GM13976 (cell line): ENCODE results near the gene SUPT20H.

Experiments
- DNase-seq: peaks from one replicate; pipeline ENCODE4 v3.0.0; 2012; ENCODE audit warnings: low spot score
- CTCF ChIP-seq: IDR thresholded peaks from 2 replicates; pipeline ENCODE4 v1.5.1; 2012; ENCODE audit warnings: borderline replicate concordance, mild to moderate bottlenecking; ENCODE audit not compliant: insufficient read depth; ENCODE audit errors: extremely low read depth, missing control alignments, control extremely low read depth
- in situ Hi-C: fragments of 300-500 bp; cut with MboI; formaldehyde crosslinking; loops from one replicate; pipeline ENCODE4 v1.12.0; 2022; ENCODE audit warnings: low sequenced_read_pairs, mixed read lengths, inconsistent platforms; ENCODE audit not compliant: unreplicated experiment

The SUPT20H gene

GRCh38 chr13:36999054-36999714 is 60.3 kb downstream of the SUPT20H start, which contains the start of gene ALG5:
TSS of gene ALG5 (minus strand) at chr13:36999340. CDS start at chr13:36999300, 40 bp downstream.
- peak; percentile 91 for DNase-seq
- in situ Hi-C loops, result no loop called here
- peak; percentile 100 for TF ChIP-seq CTCF

- DNase-seq, result no peak
- in situ Hi-C loops, result no loop called here
- no peak for TF ChIP-seq CTCF
Measured at GRCh38 chr13:36998624-36999041, 60.9 kb downstream of the SUPT20H start.

GRCh38 chr13:36997716-36998427 is 61.6 kb downstream of the SUPT20H start:
- in situ Hi-C loops, result no loop called here
- no peak for TF ChIP-seq CTCF
- no peak for DNase-seq

GRCh38 chr13:36992362-36992761 is 67.1 kb downstream of the SUPT20H start:
- in situ Hi-C loops, result no loop called here
- DNase-seq, result no peak
- TF ChIP-seq CTCF, result no peak

GRCh38 chr13:36986462-36987240 is 72.8 kb downstream of the SUPT20H start:
- TF ChIP-seq CTCF, result no peak
- DNase-seq, result no peak
- in situ Hi-C loops, result loop anchor here (10.0 kb wide), 1 partner anchor 132 kb away; no protein-coding TSS in a partner anchor

- peak; percentile 37 for TF ChIP-seq CTCF
- in situ Hi-C loops, result loop anchor here (10.0 kb wide), 1 partner anchor 126 kb away; no protein-coding TSS in a partner anchor
- DNase-seq, result peak; percentile 47
Measured at GRCh38 chr13:36981156-36981743, 78.2 kb downstream of the SUPT20H start.
